Activated naive CD8-positive, alpha-beta T cell treated with anti-CD3 and anti-CD28 coated beads, Interleukin-2, amount 50 U/mL, for 16 hours (primary cell): ENCODE data around the gene MYH9.
"Not testable (repeated sequence)": the region's sequence is repeated elsewhere in the genome, so short reads cannot be mapped to it uniquely, and the experiment has no call there.

Source experiments
- DNase-seq: peaks from one replicate; pipeline ENCODE4 v3.0.0-alpha.2; 2020; ENCODE audit warnings: low read depth, low spot score

MYH9 gene

GRCh38 chr22:36413022-36413775 is 25.4 kb upstream of the MYH9 start:
- DNase-seq = no peak

GRCh38 chr22:36411589-36412258 is 24.0 kb upstream of the MYH9 start:
- DNase-seq = no peak

- peak; percentile 29 for DNase-seq
Measured at GRCh38 chr22:36409911-36410756, 22.4 kb upstream of the MYH9 start.

GRCh38 chr22:36409554-36409910 is 21.8 kb upstream of the MYH9 start:
- not testable (repeated sequence) for DNase-seq

- no peak for DNase-seq
Measured at GRCh38 chr22:36409056-36409455, 21.3 kb upstream of the MYH9 start.

- no peak for DNase-seq
Measured at GRCh38 chr22:36406721-36407120, 19.0 kb upstream of the MYH9 start.

- no peak for DNase-seq
Measured at GRCh38 chr22:36405671-36406538, 18.1 kb upstream of the MYH9 start.

GRCh38 chr22:36405221-36405661 is 17.5 kb upstream of the MYH9 start:
- DNase-seq = no peak

GRCh38 chr22:36404446-36404845 is 16.7 kb upstream of the MYH9 start:
- DNase-seq = no peak

- DNase-seq = no peak
Measured at GRCh38 chr22:36399472-36399778, 11.7 kb upstream of the MYH9 start.

GRCh38 chr22:36398601-36399471 is 11.1 kb upstream of the MYH9 start:
- DNase-seq = no peak

- no peak for DNase-seq
Measured at GRCh38 chr22:36397131-36398093, 9.6 kb upstream of the MYH9 start.

- no peak for DNase-seq
Measured at GRCh38 chr22:36395915-36396314, 8.1 kb upstream of the MYH9 start.

- DNase-seq = no peak
Measured at GRCh38 chr22:36395055-36395849, 7.5 kb upstream of the MYH9 start.

- DNase-seq = no peak
Measured at GRCh38 chr22:36391638-36392037, 3.9 kb upstream of the MYH9 start.

GRCh38 chr22:36389122-36389521 is 1.4 kb upstream of the MYH9 start:
- not testable (repeated sequence) for DNase-seq

- DNase-seq = no peak
Measured at GRCh38 chr22:36387709-36387958, 133 bp downstream of the MYH9 start.

- no peak for DNase-seq
Measured at GRCh38 chr22:36386900-36387708, 663 bp downstream of the MYH9 start.
